Stimulated activated CD8-positive, alpha-beta memory T cell treated with anti-CD3 and anti-CD28 coated beads, Interleukin-7, amount 100 ng/mL, for 24 hours (primary cell): ENCODE results near the gene ANKRD33.

Experiments
- DNase-seq: peaks from one replicate; pipeline ENCODE4 v3.0.0-alpha.2; 2020; ENCODE audit warnings: low read depth

Gene ANKRD33

GRCh38 chr12:51862947-51863346 is 25.0 kb upstream of the ANKRD33 start:
- DNase-seq = no peak

DNA sequence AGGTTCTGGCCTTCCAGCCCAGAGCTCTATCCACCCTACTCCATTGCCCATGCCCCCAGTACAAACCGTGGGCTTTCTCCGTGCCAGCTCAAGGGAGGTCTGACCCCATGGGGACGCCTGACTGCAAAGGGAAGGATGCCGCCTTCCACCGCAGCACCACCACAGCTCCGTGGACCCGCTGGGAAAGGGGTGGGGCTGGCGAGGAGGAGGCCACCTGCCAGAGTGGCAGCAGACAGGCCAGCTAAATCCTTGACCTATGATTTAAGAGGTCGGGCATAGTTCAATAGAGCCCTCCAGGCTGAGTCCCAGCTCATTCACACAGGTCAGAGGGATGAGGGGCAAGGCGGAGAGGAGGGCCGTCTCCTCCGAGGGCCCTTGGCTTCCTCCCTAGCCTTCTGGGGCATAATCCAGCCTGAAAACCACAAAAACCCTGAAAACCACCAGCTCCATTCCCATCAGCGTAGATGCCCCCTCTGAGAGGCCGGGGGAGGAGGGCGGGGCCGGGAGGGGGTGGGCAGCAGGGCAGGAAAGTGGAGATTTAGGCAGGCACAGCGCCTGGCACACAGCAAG is 24.5 kb upstream of the ANKRD33 start:
- DNase-seq = no peak

GRCh38 chr12:51863933-51864832 is 23.7 kb upstream of the ANKRD33 start:
- no peak for DNase-seq

GRCh38 chr12:51864833-51865670 is 22.9 kb upstream of the ANKRD33 start:
- no peak for DNase-seq

DNA sequence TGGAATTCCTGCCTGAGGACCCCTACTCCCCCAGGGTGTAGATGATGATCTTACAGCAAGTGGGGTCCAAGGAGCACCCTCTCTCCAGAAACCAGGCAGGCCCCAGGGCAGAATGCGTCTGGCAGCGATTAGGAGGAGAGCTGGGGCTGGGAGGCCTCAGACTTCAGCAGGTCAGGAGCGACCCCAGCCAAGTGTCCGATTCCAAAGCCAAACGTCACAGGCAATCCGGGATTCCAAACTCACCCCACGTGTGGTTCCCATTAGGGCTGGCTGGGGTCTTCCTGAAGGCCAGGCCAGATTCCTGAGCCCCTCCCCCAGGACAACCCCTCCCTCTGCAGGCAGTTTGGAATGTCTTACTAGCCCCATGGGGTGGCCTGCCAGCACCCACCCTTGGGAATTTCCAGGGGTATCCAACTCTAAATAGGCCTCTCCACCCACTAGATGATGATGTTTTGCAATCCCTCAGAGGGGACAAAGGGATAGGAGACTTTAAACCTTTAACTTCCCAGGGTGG is 22.1 kb upstream of the ANKRD33 start:
- DNase-seq = no peak

DNA sequence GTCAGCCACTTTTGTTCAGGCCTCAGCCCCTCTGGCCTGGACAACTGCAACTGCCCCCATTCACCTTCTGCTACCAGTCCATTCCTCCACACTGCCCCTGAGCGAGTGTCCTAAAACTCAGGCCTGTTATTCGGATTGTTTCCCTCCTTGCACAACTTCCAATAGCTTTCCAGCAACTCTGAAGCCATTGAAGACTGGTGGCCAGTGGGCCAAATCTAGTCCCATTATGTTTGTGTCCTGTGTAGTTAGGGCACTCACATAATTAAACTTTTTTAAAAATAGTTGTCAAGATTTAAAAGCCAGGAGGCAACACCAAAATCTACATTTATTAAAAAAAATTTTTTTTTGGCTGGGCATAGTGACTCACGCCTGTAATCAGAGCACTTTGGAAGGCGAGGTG is 21.6 kb upstream of the ANKRD33 start:
- no peak for DNase-seq

DNA sequence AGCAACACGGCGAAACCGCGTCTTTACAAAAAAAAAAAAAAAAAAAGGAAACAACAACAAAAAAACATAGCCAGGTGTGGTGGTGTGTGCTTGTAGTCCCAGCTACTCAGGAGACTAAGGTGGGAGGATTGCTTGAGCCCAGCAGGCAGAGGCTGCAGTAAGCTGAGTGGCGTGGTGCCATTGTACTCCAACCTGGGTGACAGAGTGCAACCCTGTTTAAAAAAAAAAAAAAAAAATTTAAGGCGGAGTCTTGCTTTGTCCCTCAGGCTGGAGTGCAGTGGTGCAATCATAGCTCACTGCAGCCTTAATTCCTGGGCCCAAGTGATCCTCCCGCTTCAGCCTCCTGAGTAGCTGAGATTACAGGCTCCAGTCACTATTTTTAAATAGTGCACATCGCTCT is 21.1 kb upstream of the ANKRD33 start:
- no peak for DNase-seq

- no peak for DNase-seq
These were observed 20.5 kb upstream of the ANKRD33 start for GRCh38 chr12:51867371-51867770.

- DNase-seq = no peak
These were observed 20.0 kb upstream of the ANKRD33 start for GRCh38 chr12:51867796-51868428.

- no peak for DNase-seq
These were observed 18.9 kb upstream of the ANKRD33 start for GRCh38 chr12:51868821-51869495.

DNA sequence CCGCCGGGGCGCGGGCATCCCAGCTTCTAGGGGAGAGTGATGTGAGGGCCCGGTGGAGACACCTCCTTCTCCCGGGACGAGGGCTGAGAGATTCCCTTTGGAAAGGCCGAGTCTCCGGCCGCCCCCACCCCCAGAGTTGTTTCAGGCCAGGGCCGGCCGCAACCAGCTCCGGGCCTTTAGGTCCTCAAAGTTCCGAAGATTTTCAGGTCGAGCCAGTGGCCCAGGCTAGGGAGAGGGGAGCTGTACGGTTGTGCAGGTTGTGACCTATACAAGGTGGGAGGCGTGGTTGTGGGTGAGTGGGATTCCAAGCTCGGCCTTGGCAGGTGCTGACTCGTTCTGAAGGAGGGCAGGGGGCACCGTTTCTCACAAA is 18.4 kb upstream of the ANKRD33 start:
- no peak for DNase-seq

DNA sequence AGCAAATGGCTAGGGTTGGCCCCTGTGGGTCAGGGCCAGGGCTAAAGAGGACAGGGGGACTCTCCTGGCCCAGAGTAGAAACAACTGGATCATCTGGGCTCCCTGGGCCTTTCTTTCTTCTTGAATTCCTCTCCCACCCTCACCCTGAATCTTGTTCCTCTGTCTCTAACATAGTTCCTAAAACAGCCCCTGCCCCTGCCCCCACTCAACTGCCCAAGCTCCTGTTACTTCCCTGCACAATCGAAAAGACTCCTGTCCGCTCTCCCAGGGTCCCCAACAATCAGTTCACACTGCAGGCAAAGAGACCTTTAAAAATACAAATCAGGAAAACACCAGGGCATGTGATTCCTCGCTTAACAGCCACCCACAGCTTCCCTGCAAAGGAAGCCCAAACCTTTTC is 18.0 kb upstream of the ANKRD33 start:
- DNase-seq = no peak

DNA sequence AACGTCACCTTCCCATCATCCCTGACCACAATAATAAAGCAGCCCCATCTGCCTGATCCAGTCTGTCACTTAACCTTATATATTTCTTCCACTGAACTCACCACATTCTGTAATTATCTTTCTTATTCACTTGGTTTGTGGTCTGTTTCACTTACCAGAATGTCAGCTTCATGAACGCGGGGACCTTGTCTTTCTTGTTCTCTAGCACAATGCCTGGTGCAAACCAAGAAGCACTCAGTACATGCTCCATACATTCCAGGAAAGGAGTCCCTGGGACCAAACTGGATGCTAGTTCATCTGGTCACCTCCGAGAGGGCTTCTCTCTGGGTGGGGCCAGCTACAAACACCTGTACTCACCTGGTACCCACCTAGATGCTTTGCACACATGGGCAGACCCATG is 17.4 kb upstream of the ANKRD33 start:
- DNase-seq = no peak

GRCh38 chr12:51871126-51871525 is 16.8 kb upstream of the ANKRD33 start:
- no peak for DNase-seq

GRCh38 chr12:51871918-51872688 is 15.8 kb upstream of the ANKRD33 start:
- DNase-seq = no peak

GRCh38 chr12:51872689-51872981 is 15.3 kb upstream of the ANKRD33 start:
- no peak for DNase-seq

GRCh38 chr12:51873251-51873994 is 14.5 kb upstream of the ANKRD33 start:
- DNase-seq = no peak

DNA sequence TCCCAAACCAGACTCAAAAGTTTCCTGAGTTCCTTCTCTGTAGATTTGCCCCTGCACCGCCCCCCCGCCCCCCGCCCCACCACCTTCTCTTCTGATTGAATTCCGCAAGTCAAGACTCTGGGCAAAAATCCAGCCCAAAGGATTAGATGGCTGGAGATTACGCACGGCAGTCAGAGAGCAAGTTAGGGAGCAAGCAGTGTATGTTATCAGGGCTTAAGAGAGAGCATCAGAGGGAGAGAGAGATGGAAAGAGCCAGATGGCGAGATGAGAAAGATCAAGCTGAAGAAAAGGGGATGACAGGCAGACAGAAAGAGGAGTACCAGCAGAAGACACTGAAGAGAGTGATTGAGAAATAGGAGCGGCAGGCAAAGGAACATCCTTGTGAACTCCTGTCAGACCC is 13.9 kb upstream of the ANKRD33 start:
- DNase-seq = no peak

- no peak for DNase-seq
These were observed 13.4 kb upstream of the ANKRD33 start for GRCh38 chr12:51874486-51874885.

GRCh38 chr12:51879102-51879501 is 8.8 kb upstream of the ANKRD33 start:
- no peak for DNase-seq
